Activated CD8-positive, alpha-beta memory T cell treated with anti-CD3 and anti-CD28 coated beads, Interleukin-2, amount 50 U/mL, for 24 hours (primary cell): ENCODE measurements around the gene SLC4A8.

ENCODE experiments used
- DNase-seq: peaks from one replicate; pipeline ENCODE4 v3.0.0-alpha.2; 2020; ENCODE audit errors: extremely low read depth

Gene SLC4A8

GRCh38 chr12:51395283-51396230, 29.1 kb upstream of the SLC4A8 start:
- DNase-seq, result no peak

GRCh38 chr12:51397670-51398069, 27.0 kb upstream of the SLC4A8 start:
- no peak for DNase-seq

DNA sequence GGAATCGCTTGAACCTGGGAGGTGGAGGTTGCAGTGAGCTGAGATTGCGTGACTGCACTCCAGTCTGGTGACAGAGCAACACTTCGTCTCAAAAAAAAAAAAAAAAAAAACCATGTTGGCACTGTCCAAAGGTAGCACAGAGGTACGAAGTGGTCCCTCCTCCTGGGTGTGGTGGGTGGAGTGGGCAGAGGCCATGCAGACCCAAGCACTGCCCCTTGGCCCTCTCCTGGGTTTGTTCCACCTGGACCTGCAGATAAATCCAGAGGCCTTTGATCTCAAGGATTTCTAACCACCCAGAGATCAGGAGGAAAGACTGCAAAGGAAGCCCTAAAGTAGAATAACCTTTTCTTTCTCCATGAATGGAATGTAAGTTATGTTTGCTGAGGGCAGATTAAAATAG, 24.7 kb upstream of the SLC4A8 start:
- DNase-seq, result no peak

DNA sequence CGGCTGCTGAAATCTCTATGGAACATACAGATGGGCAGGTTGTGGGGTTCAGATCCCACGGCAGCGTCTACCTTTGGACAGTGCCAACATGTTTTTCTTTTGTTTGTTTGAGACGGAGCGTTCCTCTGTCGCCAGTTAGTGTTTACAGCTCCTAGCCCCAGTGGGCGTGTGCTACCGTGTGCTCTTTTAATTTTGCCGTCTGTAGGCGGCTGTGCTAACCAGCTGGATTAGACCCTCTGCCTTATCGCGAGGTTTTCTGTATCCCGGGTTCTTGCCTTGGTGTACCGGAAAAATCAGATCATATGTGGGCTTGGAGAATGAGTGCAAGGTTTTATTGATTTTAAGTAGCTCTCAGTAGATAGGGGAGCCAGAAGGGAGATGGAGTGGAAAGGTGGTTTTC, 23.6 kb upstream of the SLC4A8 start:
- no peak for DNase-seq

DNA sequence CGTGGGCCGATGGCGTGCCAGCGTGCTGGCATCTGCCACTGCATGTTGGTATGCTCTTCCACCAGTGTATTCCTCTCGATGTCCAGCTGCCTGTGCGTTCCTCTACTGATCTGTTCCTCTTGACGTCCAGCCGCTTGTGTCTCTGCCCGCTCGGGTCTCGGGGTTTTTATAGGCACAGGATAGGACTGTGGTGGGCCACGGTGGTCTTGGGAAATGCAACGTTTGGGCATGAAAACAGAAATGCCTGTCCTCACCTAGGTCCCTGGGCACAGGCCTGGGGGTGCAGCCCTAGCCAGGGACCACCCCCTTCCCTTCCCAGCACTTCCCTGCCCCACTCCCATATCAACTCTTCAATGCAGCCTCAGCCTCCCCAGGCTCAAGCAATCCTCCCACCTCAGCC, 23.1 kb upstream of the SLC4A8 start:
- DNase-seq, result no peak

DNA sequence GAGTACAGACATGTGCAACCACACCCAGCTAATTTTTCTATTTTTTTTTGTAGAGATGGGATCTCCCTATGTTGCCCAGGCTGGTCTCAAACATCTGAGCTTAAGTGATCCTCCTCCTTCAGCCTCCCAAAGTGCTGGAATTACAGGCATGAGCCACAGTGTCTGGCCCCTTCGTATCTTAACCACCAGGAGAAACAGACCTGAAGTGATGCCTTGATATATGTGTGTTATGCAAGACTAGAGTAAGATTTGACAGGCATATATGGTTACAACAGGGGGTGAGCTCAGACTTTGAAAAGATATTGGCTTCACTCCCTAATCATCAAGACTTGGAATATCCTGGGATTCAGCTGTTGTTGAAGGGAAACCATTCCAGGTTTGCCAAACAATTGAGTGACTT, 22.7 kb upstream of the SLC4A8 start:
- no peak for DNase-seq

DNA sequence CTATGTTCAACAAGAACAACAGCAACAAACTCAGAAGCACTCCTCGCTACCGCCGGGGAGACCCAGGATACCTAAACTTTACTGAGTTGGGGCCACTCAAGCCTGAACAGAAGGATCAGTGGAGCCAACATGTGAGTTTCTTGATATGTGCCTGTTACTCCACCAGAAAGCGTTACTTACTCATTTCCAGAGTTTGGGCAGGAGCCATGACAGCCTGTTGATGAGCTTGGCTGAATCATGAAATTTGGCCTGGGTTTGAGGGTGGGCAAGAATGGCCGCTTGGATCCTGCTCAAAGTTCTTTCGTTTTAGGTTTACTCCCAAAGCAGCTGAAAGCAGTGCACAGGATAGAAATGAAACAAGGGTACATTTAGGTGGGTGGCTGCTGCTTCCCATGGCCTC, 21.5 kb upstream of the SLC4A8 start:
- DNase-seq, result no peak

DNA sequence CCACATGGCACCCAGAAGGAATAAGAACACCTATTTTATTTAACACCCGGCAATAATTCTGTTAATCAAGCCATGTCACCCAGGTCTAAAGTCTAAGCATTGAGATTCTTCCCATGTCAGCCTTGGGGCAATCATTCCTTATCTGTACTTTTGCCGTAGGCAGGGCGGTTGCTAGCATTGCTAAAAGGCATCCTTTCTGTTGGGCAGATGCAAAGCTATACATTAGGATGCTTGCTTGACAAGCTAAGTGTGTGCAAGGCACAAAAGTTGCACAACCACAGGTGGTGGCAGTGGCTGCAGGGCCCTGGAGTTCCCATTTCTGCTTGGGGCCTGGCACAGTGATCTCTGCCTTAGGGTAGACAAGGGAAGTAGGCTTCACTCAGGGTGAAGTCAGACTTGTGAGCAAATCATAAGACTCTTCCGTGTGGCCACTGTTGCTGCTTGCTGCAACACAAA, 20.9 kb upstream of the SLC4A8 start:
- DNase-seq, result no peak

GRCh38 chr12:51404627-51405026, 20.0 kb upstream of the SLC4A8 start:
- no peak for DNase-seq

DNA sequence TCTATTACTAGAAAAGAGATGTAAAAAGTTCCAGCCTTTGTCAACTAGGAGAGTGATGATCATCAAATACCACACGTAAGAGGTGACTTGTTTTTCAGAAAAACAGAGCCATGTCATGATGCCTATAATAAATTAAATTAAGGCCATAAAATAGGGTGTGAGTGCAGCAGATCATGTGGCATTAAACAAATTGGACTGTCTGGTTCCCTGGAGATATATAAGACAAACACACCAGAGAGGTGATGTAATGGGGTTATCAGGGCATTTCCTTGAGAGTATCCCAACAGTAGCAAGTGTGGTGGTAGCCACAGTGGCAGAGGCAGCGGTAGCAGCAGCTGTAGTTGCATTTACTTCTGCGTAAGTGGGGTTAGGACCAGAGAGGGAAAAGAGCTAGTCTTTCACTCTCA, 18.8 kb upstream of the SLC4A8 start:
- DNase-seq, result no peak

GRCh38 chr12:51406290-51406689, 18.3 kb upstream of the SLC4A8 start:
- DNase-seq, result no peak

DNA sequence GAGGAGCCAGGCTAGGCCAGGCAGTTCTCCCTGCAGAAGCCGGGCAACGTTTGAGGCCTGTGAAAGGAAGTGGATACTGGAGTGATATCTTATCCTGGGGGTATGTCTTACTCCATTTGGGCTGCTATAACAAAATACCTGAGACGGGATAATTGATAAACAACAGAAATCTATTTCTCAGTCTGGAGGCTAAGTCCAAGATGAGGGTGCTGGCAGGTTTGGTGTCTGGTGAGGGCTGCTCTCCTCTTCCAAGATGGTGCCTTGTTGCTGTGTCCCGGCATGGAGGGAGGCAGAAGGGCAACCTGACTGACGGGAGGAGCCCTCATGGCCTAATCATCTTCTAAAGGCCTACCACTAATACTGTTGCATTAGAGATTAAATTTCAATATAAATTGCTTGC, 17.8 kb upstream of the SLC4A8 start:
- no peak for DNase-seq

DNA sequence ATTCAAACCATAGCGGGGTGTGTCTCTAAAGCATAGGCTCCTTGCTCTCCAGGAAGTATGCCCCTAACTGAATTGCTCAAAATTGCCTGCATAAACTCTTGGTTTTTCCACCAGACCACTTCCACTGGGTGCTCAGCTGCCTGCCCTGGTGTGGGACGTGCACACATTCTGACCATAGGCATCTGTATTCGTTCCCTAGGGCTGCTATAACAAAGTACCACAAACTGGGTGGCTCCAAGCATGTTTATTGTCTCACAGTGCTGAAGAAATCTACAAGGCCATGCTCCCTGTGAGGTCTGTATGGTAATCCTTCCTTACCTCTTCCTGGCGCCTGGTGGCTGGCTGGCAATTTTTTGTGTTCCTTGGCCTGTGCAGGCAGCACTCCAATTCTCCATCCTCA, 17.0 kb upstream of the SLC4A8 start:
- DNase-seq, result no peak

- DNase-seq, result no peak
Measured at GRCh38 chr12:51409846-51410245, 14.8 kb upstream of the SLC4A8 start.

- no peak for DNase-seq
Measured at GRCh38 chr12:51413149-51413548, 11.5 kb upstream of the SLC4A8 start.

GRCh38 chr12:51413791-51414190, 10.8 kb upstream of the SLC4A8 start:
- DNase-seq, result no peak

- no peak for DNase-seq
Measured at GRCh38 chr12:51415931-51416330, 8.7 kb upstream of the SLC4A8 start.

DNA sequence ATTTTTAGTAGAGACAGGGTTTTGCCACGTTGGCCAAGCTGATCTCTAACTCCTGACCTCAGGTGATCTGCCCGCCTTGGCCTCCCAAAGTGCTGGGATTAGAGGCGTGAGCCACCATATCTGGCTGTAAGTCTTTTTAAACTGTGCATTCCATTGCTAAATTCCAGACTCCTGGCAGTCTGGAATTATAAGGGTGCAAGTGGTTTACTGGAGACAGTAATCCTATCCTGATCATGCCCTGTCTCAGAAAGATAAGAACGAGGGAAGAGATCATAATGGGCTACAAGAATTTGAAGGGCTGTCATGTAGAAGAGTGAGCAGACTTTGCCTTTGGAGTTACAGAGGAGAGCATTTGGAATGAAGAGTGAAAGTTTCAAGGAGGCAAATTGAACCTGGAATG, 6.8 kb upstream of the SLC4A8 start:
- DNase-seq, result no peak

- DNase-seq, result no peak
Measured at GRCh38 chr12:51419425-51420193, 5.0 kb upstream of the SLC4A8 start.

DNA sequence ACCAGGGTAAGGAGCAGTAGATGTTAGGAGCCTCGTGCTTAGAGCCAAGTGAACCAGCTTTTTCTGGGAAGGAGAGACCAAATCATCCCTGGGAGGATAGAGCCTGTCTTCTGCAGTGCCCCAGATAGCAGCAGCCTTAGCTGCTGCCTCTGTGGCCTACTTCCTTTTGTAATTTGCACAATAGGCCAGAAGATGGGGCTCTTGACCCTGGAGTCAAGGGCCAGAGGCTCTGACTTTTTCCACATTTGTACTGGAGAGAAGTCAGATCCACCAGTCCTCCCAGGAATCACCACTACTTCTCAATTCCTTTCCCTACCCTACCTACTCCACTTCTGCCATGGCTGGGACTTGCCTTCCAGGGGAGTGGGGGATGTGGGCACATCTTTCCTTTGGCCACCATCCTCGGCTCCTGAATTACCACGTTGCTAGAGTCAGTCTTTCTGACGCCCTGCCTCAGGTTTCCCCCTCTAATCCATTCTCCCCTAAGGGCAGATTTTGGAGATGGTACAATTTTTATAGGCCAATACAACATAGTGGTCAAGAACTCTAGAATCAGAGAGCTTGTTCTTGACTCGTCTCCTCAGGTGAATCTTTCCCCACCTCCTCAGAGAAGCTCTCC, 3.3 kb upstream of the SLC4A8 start:
- no peak for DNase-seq

DNA sequence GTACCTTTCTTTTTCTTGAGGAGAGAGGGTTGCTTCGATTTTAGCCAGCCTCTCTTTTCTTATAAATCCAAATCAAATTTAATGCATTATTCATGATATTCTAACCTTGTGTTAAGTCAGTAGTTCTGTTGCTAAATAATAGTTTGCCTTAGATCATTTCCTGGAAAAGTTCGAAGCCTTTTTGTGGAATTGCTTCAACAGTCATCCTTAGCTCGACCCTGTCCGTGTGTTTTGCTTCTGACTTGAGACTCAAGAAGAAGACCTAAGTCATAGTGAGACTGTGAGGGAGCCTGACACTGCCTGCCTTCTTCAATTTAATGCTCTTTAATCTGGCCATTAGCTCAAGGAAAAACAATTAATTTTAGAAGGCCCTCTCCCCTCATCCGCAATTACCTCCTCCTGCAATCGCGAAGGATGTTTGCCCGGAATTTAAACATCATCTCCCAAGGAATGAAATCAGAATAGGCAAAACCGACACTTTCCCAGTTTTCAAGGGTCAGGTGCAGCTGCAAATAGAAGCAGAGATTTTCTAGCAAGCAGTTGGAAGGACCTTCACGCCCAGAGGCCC, 453 bp upstream of the SLC4A8 start:
- no peak for DNase-seq

GRCh38 chr12:51428256-51428655, 3.6 kb downstream of the SLC4A8 start:
- DNase-seq, result no peak
